Stimulated activated CD4-positive, alpha-beta T cell treated with anti-CD3 and anti-CD28 coated beads, Interleukin-2, amount 100 ng/mL, for 48 hours (primary cell): Measurements from ENCODE around the gene FOXL3.
"Not testable (repeated sequence)": the region's sequence is repeated elsewhere in the genome, so short reads cannot be mapped to it uniquely, and the experiment has no call there.

Experiments used
- DNase-seq, 2 donors: peaks; one replicate each; pipeline ENCODE4 v3.0.0-alpha.2; 2020

Gene FOXL3

GRCh38 chr7:289756-290553 lies at the start of gene FOXL3:
Gene FOXL3, plus strand, starts transcription at chr7:290170. Its CDS starts 0 bp downstream, at chr7:290170.
- DNase-seq = no peak

- DNase-seq = no peak
Observed at GRCh38 chr7:240887-241421, 49.0 kb upstream of the FOXL3 start.

- no peak for DNase-seq
Observed at GRCh38 chr7:241513-241912, 48.5 kb upstream of the FOXL3 start.

- DNase-seq = not testable (repeated sequence)
Observed at GRCh38 chr7:242826-243579, 47.0 kb upstream of the FOXL3 start.

- DNase-seq = not testable (repeated sequence)
Observed at GRCh38 chr7:243580-243978, 46.4 kb upstream of the FOXL3 start.

- no peak for DNase-seq
Observed at GRCh38 chr7:244974-245373, 45.0 kb upstream of the FOXL3 start.

- no peak for DNase-seq
Observed at GRCh38 chr7:245574-246295, 44.2 kb upstream of the FOXL3 start.

GRCh38 chr7:246451-246850 lies 43.5 kb upstream of the FOXL3 start:
- DNase-seq = no peak

- no peak for DNase-seq
Observed at GRCh38 chr7:247181-247580, 42.8 kb upstream of the FOXL3 start.

- DNase-seq = no peak
Observed at GRCh38 chr7:247636-248035, 42.3 kb upstream of the FOXL3 start.

- DNase-seq = no peak
Observed at GRCh38 chr7:248732-249435, 41.1 kb upstream of the FOXL3 start.

- DNase-seq = no peak
Observed at GRCh38 chr7:249989-250388, 40.0 kb upstream of the FOXL3 start.

- no peak for DNase-seq
Observed at GRCh38 chr7:250523-250922, 39.4 kb upstream of the FOXL3 start.

GRCh38 chr7:251005-251404 lies 39.0 kb upstream of the FOXL3 start:
- no peak for DNase-seq

- no peak for DNase-seq
Observed at GRCh38 chr7:251446-252175, 38.4 kb upstream of the FOXL3 start.

GRCh38 chr7:252216-252965 lies 37.6 kb upstream of the FOXL3 start:
- no peak for DNase-seq

- DNase-seq = no peak
Observed at GRCh38 chr7:252981-253380, 37.0 kb upstream of the FOXL3 start.

GRCh38 chr7:253581-254336 lies 36.2 kb upstream of the FOXL3 start:
- DNase-seq = no peak

- no peak for DNase-seq
Observed at GRCh38 chr7:254337-255037, 35.5 kb upstream of the FOXL3 start.

- no peak for DNase-seq
Observed at GRCh38 chr7:255038-255435, 34.9 kb upstream of the FOXL3 start.
